Upper lobe of right lung (tissue), 1 donor: ENCODE results near the gene SOX13. TPM values are rescaled to one million over a fixed set of nuclear protein-coding genes. Genes with fewer than 3 reads are reported as not detected.

ENCODE experiments used
- ATAC-seq: fragments of 200-7000 bp; cut with Tn5 transposase; one replicate; pipeline ENCODE4 v1.9.1; 2020; ENCODE audit warnings: mild to moderate bottlenecking, moderate library complexity
- DNase-seq: peaks from one replicate; pipeline ENCODE4 v3.0.0-alpha.2; 2020
- H3K27ac ChIP-seq: fragments of 200-600 bp; one replicate; pipeline ENCODE4 v1.8.0; 2022
- H3K27me3 ChIP-seq: fragments of 200-600 bp; one replicate; pipeline ENCODE4 v1.8.0; 2022; ENCODE audit warnings: mild to moderate bottlenecking
- H3K36me3 ChIP-seq: fragments of 200-600 bp; one replicate; pipeline ENCODE4 v1.8.0; 2022
- H3K4me1 ChIP-seq: fragments of 200-600 bp; one replicate; pipeline ENCODE4 v1.8.0; 2022
- H3K4me3 ChIP-seq: fragments of 200-600 bp; one replicate; pipeline ENCODE4 v1.8.0; 2022; ENCODE audit warnings: mild to moderate bottlenecking
- H3K9me3 ChIP-seq: fragments of 200-600 bp; one replicate; pipeline ENCODE4 v1.8.0; 2022
- CTCF ChIP-seq: fragments of 200-600 bp; IDR thresholded peaks from one replicate; pipeline ENCODE4 v1.8.0; 2022; ENCODE audit warnings: antibody characterized with exemption
- intact Hi-C: fragments of 100-400 bp; cut with DNase I; formaldehyde crosslinking; loops from one replicate; pipeline ENCODE4 v1.11.0; 2022
- total RNA-seq: library from RNA; stranded (reverse); fragmentation: NEBNext Ultra II Directional; extraction: Animal tissue kit (Norgen Biotek cat#: 25700); gene quantifications from one replicate; pipeline ENCODE4 v1.2.1, GENCODE V29; 2021
- donor health status: DM: no; HTN: yes; CAD: no; lungs with severe emphysema.

The SOX13 gene
- total RNA-seq, 1 donor from 2014 or later = 76.3 TPM

DNA sequence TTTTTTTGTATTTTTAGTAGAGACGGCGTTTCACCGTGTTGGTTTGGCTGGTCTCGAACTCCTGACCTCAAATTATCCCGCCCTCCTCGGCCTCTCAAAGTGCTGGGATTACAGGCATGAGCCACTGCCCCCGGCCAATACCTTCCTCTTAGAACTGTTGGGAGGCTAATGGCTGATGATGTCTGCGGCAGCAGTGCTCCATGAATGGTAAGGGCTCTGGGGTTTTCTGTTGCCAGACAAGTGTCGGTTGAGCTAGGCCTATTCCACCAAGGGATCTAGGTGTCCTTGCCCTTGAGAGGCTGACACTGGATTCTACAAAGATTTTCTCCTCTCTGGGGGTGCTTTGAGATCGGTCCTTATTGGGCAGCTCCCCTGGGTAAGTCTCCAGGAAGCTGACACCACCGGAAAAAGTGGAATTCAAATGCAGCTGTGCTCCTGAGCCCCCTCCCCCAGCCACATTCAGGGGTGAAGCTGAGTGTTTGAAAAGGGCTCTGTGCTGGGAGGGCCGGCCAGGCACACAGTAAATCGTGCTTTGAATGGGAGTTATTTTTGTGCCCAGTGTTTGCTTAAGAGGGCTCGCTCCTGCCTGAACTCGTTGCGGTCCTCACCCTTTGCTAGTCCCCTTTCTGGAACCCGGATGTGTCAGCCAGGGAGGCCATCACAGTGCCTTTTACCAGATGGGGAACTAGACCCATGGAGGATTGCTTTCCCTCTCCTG lies 5.2 kb downstream of the SOX13 start:
- H3K4me3 ChIP-seq = no peak overlapping the region
- H3K36me3 ChIP-seq = no peaks in the 10 kb centered on the region
- H3K4me1 ChIP-seq = peaks cover 73% of the 10 kb centered on the region
- intact Hi-C loops = loop anchor here (5.0 kb wide), 1 partner anchor 49 kb away; no protein-coding TSS in a partner anchor
- peak overlapping the region; percentile 91 for H3K27ac ChIP-seq
- no peak for TF ChIP-seq CTCF
- H3K27me3 ChIP-seq = no peaks in the 10 kb centered on the region
- no peaks in the 10 kb centered on the region for H3K9me3 ChIP-seq
- ATAC-seq = peak; percentile 37
- DNase-seq = peak; percentile 71

DNA sequence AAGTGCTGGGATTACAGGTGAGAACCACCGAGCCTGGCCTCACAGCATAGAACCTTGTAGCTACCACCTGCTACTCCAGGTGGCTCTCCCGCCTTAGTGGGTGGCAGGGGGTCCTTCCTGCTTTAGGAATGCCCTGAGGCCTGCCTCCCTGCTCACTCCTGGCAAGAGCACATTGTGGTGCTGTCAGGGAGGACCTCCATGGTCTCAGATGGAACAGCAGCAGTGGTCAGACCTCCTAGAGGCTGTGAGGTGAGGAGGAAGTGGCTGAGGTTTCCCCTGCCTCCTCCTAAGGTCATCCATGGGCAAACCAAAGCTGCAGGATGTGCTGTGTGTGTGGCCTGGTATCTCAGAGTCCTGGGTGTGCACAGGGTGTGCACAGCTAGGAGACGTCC lies 6.7 kb downstream of the SOX13 start:
- TF ChIP-seq CTCF = no peak
- H3K36me3 ChIP-seq = no peaks in the 10 kb centered on the region
- no peaks in the 10 kb centered on the region for H3K9me3 ChIP-seq
- H3K4me3 ChIP-seq = peak overlapping the region; percentile 10
- peak overlapping the region; percentile 91 for H3K27ac ChIP-seq
- H3K27me3 ChIP-seq = no peaks in the 10 kb centered on the region
- DNase-seq (peak; percentile 46), ATAC-seq (no peak)
- H3K4me1 ChIP-seq = peaks cover 88% of the 10 kb centered on the region
- intact Hi-C loops = loop anchor here (5.0 kb wide), 1 partner anchor 48 kb away; no protein-coding TSS in a partner anchor

DNA sequence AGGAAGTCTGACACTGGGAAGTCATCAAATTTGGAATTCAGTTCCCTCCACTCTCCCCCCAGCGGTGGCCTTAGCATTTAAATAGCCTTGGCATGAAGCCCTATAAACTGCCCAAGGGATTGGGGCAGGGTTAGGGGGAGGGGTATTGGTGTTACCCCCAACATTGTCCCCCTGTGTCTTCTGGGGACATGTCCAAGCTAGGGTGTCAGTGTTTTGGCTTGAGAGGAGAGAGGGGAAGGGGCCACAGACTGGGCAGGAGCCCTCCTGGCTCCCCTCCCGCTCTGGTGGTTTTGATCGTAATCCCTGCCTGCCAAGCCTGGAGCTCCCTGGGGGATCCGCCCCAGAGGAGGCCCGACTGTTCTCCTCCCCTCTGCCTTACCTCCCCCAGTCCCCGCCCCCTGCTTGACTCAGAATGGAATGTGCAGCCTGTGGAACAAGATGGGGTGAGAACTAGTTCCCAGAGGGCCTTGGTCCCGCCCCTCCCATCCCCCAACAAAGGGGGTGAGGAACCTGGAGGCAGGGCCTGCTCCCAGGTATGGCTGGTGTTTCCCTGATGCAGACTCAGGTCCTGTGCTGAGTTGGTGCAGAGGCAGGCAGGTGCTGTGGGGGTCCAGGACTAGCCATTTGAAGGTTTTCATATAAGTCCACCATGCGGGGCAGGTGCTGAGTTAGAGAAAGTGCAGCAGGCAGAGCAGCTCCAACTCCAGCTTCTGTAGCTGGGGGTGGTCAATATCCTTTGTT lies 7.4 kb downstream of the SOX13 start:
- Histone ChIP-seq H3K4me1 (peaks cover 94% of the 10 kb centered on the region), H3K9me3 (no peaks in the 10 kb centered on the region), H3K36me3 (no peaks in the 10 kb centered on the region), H3K27me3 (no peaks in the 10 kb centered on the region), H3K27ac (peak overlapping the region; percentile 91), H3K4me3 (peak overlapping the region; percentile 10)
- ATAC-seq (peak; percentile 94), DNase-seq (peak; percentile 96)
- TF ChIP-seq CTCF = peak; percentile 8
- intact Hi-C loops = no loop called here

- intact Hi-C loops = no loop called here
- Histone ChIP-seq H3K36me3 (no peaks in the 10 kb centered on the region), H3K27ac (peak overlapping the region; percentile 91), H3K4me3 (no peak overlapping the region), H3K4me1 (peaks cover 94% of the 10 kb centered on the region), H3K9me3 (no peaks in the 10 kb centered on the region), H3K27me3 (no peaks in the 10 kb centered on the region)
- DNase-seq = no peak
- ATAC-seq = no peak
- no peak for TF ChIP-seq CTCF
Measured at GRCh38 chr1:204081164-204081790, 8.4 kb downstream of the SOX13 start.

- Histone ChIP-seq H3K27me3 (no peaks in the 10 kb centered on the region), H3K4me3 (no peak overlapping the region), H3K9me3 (no peaks in the 10 kb centered on the region), H3K4me1 (peaks cover 94% of the 10 kb centered on the region), H3K27ac (peak overlapping the region; percentile 91), H3K36me3 (no peaks in the 10 kb centered on the region)
- no peak for DNase-seq
- ATAC-seq = no peak
- TF ChIP-seq CTCF = no peak
- intact Hi-C loops = no loop called here
Measured at GRCh38 chr1:204081791-204082513, 9.0 kb downstream of the SOX13 start.
